GM19463 (cell line): ENCODE results near the gene SRGAP3.
"Not testable (repeated sequence)": the region's sequence is repeated elsewhere in the genome, so short reads cannot be mapped to it uniquely, and the experiment has no call there.

Experiments
- ATAC-seq: cut with Tn5 transposase; IDR thresholded peaks from one replicate; pipeline ENCODE4 v1.9.1; 2021; ENCODE audit warnings: mild to moderate bottlenecking, moderate library complexity; ENCODE audit not compliant: unreplicated experiment

The SRGAP3 gene

GRCh38 chr3:9249273-9250192, at the start of gene SRGAP3:
SRGAP3 (minus strand) TSS chr3:9249646; CDS start chr3:9248951, 695 bp downstream.
- peak; percentile 100 for ATAC-seq

- no peak for ATAC-seq
Observed at GRCh38 chr3:9298236-9298635, 48.8 kb upstream of the SRGAP3 start.

- ATAC-seq, result no peak
Observed at GRCh38 chr3:9296241-9296640, 46.8 kb upstream of the SRGAP3 start.

- no peak for ATAC-seq
Observed at GRCh38 chr3:9295007-9295406, 45.6 kb upstream of the SRGAP3 start.

- ATAC-seq, result not testable (repeated sequence)
Observed at GRCh38 chr3:9293953-9294352, 44.5 kb upstream of the SRGAP3 start.

- ATAC-seq, result no peak
Observed at GRCh38 chr3:9293076-9293475, 43.6 kb upstream of the SRGAP3 start.

GRCh38 chr3:9292516-9292915, 43.1 kb upstream of the SRGAP3 start:
- ATAC-seq, result no peak

- no peak for ATAC-seq
Observed at GRCh38 chr3:9291821-9292410, 42.5 kb upstream of the SRGAP3 start.

- ATAC-seq, result no peak
Observed at GRCh38 chr3:9290566-9290965, 41.1 kb upstream of the SRGAP3 start.

GRCh38 chr3:9281533-9281932, 32.1 kb upstream of the SRGAP3 start:
- ATAC-seq, result not testable (repeated sequence)

- ATAC-seq, result no peak
Observed at GRCh38 chr3:9280451-9281219, 31.2 kb upstream of the SRGAP3 start.

- no peak for ATAC-seq
Observed at GRCh38 chr3:9279966-9280365, 30.5 kb upstream of the SRGAP3 start.

- ATAC-seq, result no peak
Observed at GRCh38 chr3:9278498-9278897, 29.1 kb upstream of the SRGAP3 start.

- ATAC-seq, result no peak
Observed at GRCh38 chr3:9278085-9278484, 28.6 kb upstream of the SRGAP3 start.

GRCh38 chr3:9276761-9277370, 27.4 kb upstream of the SRGAP3 start:
- ATAC-seq, result no peak

GRCh38 chr3:9271903-9272302, 22.5 kb upstream of the SRGAP3 start:
- no peak for ATAC-seq

- ATAC-seq, result no peak
Observed at GRCh38 chr3:9270704-9271103, 21.3 kb upstream of the SRGAP3 start.

- no peak for ATAC-seq
Observed at GRCh38 chr3:9266716-9267115, 17.3 kb upstream of the SRGAP3 start.

GRCh38 chr3:9260305-9260704, 10.9 kb upstream of the SRGAP3 start:
- no peak for ATAC-seq

GRCh38 chr3:9257092-9257491, 7.6 kb upstream of the SRGAP3 start:
- ATAC-seq, result no peak

- ATAC-seq, result no peak
Observed at GRCh38 chr3:9255976-9256375, 6.5 kb upstream of the SRGAP3 start.
